SH-SY5Y (cell line): ENCODE results near the gene MAPT.

Experiments
- GATA2 ChIP-seq: IDR thresholded peaks from 2 replicates; pipeline ENCODE4 v1.6.1; 2011; ENCODE audit warnings: mild to moderate bottlenecking, low read depth, low read length
- GATA3 ChIP-seq: IDR thresholded peaks from 2 replicates; pipeline ENCODE4 v1.6.1; 2011; ENCODE audit warnings: low read depth, mild to moderate bottlenecking, low read length, moderate library complexity

- no peak for TF ChIP-seq GATA2
- TF ChIP-seq GATA3, result no peak
Measured at GRCh38 chr17:45914047-45914717, 19.8 kb downstream of the MAPT start.
